GM23338 (cell line): Measurements from ENCODE around the gene NCOA4. TPM values are rescaled to one million over a fixed set of nuclear protein-coding genes. Genes with fewer than 3 reads are reported as not detected.

Experiments
- ATAC-seq: fragments of 200-7000 bp; cut with Tn5 transposase; 3 replicates; pipeline ENCODE4 v1.9.1; 2020
- DNase-seq: peaks from one replicate; pipeline ENCODE4 v3.0.0-alpha.2; 2015; ENCODE audit warnings: low spot score
- H2AFZ ChIP-seq: fragments of 200-600 bp; sonication (generic); 2 replicates; pipeline ENCODE4 v1.8.0; 2016; ENCODE audit warnings: antibody characterized with exemption, mild to moderate bottlenecking, moderate library complexity
- H3F3A ChIP-seq: fragments of 200-600 bp; sonication (generic); replicated peaks from 2 replicates; pipeline ENCODE4 v1.8.0; 2017; ENCODE audit warnings: antibody characterized with exemption, mixed run types, low read depth
- H3K27ac ChIP-seq: fragments of 200-600 bp; sonication (generic); 2 replicates; pipeline ENCODE4 v1.6.1; 2016; ENCODE audit warnings: low read depth
- H3K27me3 ChIP-seq: fragments of 200-600 bp; sonication (generic); 2 replicates; pipeline ENCODE4 v1.8.0; 2016; ENCODE audit warnings: mild to moderate bottlenecking, mixed run types, moderate library complexity; ENCODE audit not compliant: insufficient read depth
- H3K36me3 ChIP-seq: fragments of 200-600 bp; sonication (generic); 2 replicates; pipeline ENCODE4 v1.8.0; 2016; ENCODE audit warnings: mild to moderate bottlenecking; ENCODE audit not compliant: insufficient read depth
- H3K4me1 ChIP-seq: fragments of 200-600 bp; sonication (generic); 2 replicates; pipeline ENCODE4 v1.8.0; 2016; ENCODE audit warnings: mild to moderate bottlenecking, moderate library complexity; ENCODE audit not compliant: insufficient read depth
- H3K4me2 ChIP-seq: fragments of 200-600 bp; sonication (generic); 2 replicates; pipeline ENCODE4 v1.7.1; 2017; ENCODE audit warnings: mixed run types
- H3K4me3 ChIP-seq: fragments of 200-600 bp; sonication (generic); 2 replicates; pipeline ENCODE4 v1.6.1; 2016; ENCODE audit warnings: mixed run types
- H3K79me2 ChIP-seq: fragments of 200-600 bp; sonication (generic); replicated peaks from 2 replicates; pipeline ENCODE4 v1.8.0; 2017; ENCODE audit warnings: mild to moderate bottlenecking; ENCODE audit not compliant: insufficient read depth
- H3K9me2 ChIP-seq: fragments of 200-600 bp; sonication (generic); 2 replicates; pipeline ENCODE4 v1.8.0; 2017; ENCODE audit not compliant: insufficient read depth
- H4K20me1 ChIP-seq: fragments of 200-600 bp; sonication (generic); replicated peaks from 2 replicates; pipeline ENCODE4 v1.8.0; 2017; ENCODE audit warnings: mild to moderate bottlenecking; ENCODE audit not compliant: insufficient read depth
- H3K27ac Mint-ChIP-seq: 2 replicates; pipeline ENCODE4 v1.8.0; 2020; ENCODE audit warnings: inconsistent platforms, mild to moderate bottlenecking, moderate library complexity, mixed read lengths
- H3K27me3 Mint-ChIP-seq: 3 replicates; pipeline ENCODE4 v1.8.0; 2022; ENCODE audit warnings: low read depth, mild to moderate bottlenecking, moderate library complexity, mixed read lengths, inconsistent platforms; ENCODE audit not compliant: insufficient read depth, poor library complexity
- H3K36me3 Mint-ChIP-seq: 3 replicates; pipeline ENCODE4 v1.8.0; 2021; ENCODE audit warnings: low read depth, mild to moderate bottlenecking, inconsistent platforms, moderate library complexity, mixed read lengths
- H3K4me1 Mint-ChIP-seq: 3 replicates; pipeline ENCODE4 v1.8.0; 2020; ENCODE audit warnings: mild to moderate bottlenecking, inconsistent platforms, mixed read lengths
- H3K4me3 Mint-ChIP-seq: 3 replicates; pipeline ENCODE4 v1.8.0; 2021; ENCODE audit warnings: moderate library complexity, mild to moderate bottlenecking, inconsistent platforms, mixed read lengths
- H3K9me3 Mint-ChIP-seq: 3 replicates; pipeline ENCODE4 v1.8.0; 2020; ENCODE audit warnings: moderate library complexity, mild to moderate bottlenecking, inconsistent platforms, mixed read lengths
- ETS1 ChIP-seq: IDR thresholded peaks from 2 replicates; pipeline ENCODE4 v1.6.1; 2016; ENCODE audit warnings: antibody characterized with exemption
- EZH2phosphoT487 ChIP-seq: fragments of 200-600 bp; sonication (generic); IDR thresholded peaks from one replicate; pipeline ENCODE4 v1.8.1; 2018; ENCODE audit warnings: antibody characterized with exemption; ENCODE audit not compliant: unreplicated experiment
- JUNB ChIP-seq: IDR thresholded peaks from one replicate; pipeline ENCODE4 v1.6.1; 2016; ENCODE audit warnings: antibody characterized with exemption; ENCODE audit not compliant: unreplicated experiment
- NANOG ChIP-seq: IDR thresholded peaks from 2 replicates; pipeline ENCODE4 v1.6.1; 2016; ENCODE audit warnings: antibody characterized with exemption, borderline replicate concordance
- POLR2AphosphoS5 ChIP-seq: IDR thresholded peaks from 2 replicates; pipeline ENCODE4 v1.6.1; 2016; ENCODE audit warnings: antibody characterized with exemption, low read depth
- STAT1 ChIP-seq: IDR thresholded peaks from one replicate; pipeline ENCODE4 v1.6.1; 2016; ENCODE audit warnings: antibody characterized with exemption; ENCODE audit not compliant: unreplicated experiment
- ZNF462 ChIP-seq: fragments of 250-450 bp; sonication (Bioruptor Pico); IDR thresholded peaks from 2 replicates; pipeline ENCODE4 v1.5.0; 2020; ENCODE audit warnings: mild to moderate bottlenecking, moderate library complexity
- polyA plus RNA-seq: library from polyadenylated mRNA; unstranded; fragments of >200 nt; fragmentation: Nextera tagmentation; extraction: Ambion mirVana; gene quantifications from 2 replicates; pipeline ENCODE4 v1.2.1, GENCODE V29; 2016
- total RNA-seq: library from RNA; depleted of rRNA; stranded (reverse); fragments of >200 nt; shearing (Covaris generic); gene quantifications from 2 replicates; pipeline ENCODE4 v1.2.3, GENCODE V29; 2014
- TF ChIP-seq, protein P1 (sequence below): IDR thresholded peaks from one replicate; pipeline ENCODE4 v1.6.1; 2018; ENCODE audit warnings: antibody characterized with exemption; ENCODE audit not compliant: unreplicated experiment

The NCOA4 gene
- total and polyA plus RNA-seq, 2 experiments from 2014 or later = 24.9 to 76.9 TPM

DNA sequence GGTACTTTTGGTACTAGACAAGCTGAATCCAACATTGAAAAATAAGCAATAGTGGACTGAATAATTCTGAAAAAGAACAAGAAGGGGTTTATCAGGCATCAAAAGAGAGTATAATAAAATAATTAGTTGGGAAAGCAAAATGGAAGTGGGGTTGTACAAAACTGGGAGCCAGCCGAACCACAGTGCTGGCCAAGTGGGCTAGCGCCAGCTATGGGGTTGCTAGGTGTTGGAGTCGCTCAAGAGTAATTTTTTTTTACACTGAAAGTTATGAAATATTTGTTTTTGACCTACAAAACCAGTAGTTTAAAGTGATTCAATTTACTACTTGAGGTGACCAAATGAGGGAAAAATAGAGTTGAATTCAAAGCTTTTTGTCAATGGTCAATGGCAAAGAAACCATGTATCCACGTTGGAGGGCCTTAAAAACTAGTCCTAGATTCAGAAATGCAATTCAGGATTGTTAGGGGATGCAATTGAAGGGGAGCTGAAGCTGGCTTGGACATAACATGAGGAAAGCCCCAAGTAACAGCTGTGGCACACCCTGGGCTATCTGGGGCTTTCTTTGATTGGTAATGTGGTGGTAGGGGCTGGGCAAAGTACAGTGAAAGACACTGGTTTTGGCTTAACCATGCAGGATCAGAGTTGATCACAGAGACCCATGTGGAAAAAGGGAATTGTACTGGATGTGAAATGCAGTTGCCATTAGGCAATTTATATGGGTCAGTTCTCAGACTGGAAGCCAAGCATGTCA, 43.9 kb upstream of the NCOA4 start (continued):
- TF ChIP-seq, protein P1, sequence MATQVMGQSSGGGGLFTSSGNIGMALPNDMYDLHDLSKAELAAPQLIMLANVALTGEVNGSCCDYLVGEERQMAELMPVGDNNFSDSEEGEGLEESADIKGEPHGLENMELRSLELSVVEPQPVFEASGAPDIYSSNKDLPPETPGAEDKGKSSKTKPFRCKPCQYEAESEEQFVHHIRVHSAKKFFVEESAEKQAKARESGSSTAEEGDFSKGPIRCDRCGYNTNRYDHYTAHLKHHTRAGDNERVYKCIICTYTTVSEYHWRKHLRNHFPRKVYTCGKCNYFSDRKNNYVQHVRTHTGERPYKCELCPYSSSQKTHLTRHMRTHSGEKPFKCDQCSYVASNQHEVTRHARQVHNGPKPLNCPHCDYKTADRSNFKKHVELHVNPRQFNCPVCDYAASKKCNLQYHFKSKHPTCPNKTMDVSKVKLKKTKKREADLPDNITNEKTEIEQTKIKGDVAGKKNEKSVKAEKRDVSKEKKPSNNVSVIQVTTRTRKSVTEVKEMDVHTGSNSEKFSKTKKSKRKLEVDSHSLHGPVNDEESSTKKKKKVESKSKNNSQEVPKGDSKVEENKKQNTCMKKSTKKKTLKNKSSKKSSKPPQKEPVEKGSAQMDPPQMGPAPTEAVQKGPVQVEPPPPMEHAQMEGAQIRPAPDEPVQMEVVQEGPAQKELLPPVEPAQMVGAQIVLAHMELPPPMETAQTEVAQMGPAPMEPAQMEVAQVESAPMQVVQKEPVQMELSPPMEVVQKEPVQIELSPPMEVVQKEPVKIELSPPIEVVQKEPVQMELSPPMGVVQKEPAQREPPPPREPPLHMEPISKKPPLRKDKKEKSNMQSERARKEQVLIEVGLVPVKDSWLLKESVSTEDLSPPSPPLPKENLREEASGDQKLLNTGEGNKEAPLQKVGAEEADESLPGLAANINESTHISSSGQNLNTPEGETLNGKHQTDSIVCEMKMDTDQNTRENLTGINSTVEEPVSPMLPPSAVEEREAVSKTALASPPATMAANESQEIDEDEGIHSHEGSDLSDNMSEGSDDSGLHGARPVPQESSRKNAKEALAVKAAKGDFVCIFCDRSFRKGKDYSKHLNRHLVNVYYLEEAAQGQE = no peak
- TF ChIP-seq ETS1 = no peak

DNA sequence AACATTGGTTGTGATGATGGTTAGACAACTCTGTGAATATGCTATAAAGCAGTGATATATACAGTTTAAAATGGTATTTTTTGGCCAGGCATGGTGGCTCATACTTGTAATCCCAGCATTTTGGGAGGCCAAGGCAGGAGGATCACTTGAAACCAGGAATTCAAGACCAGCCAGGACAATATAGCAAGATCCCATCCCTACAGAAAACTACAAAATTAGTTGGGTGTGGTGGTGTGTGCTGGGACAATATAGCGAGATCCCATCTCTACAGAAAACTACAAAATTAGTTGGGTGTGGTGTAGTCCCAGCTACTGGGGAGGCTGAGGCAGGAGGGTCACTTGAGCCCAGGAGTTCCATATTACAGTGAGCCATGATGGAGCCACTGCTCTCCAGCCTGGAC, 43.1 kb upstream of the NCOA4 start:
- ATAC-seq (no peak), DNase-seq (no peak)
- H3K4me3 ChIP-seq = no peak overlapping the region
- H2AFZ ChIP-seq = no peak overlapping the region
- no peaks in the 10 kb centered on the region for H3K79me2 ChIP-seq
- H3K4me1 ChIP-seq = peaks cover 7% of the 10 kb centered on the region; the same call in 1 of the 2 replicates
- H3K27ac ChIP-seq = no peak overlapping the region
- no peaks in the 10 kb centered on the region for H3K27me3 ChIP-seq
- H3K4me2 ChIP-seq = no peak overlapping the region
- Mint-ChIP-seq H3K9me3 (0 out of 3 replicates have a peak, but pooled peaks cover 2% of the 10 kb centered on the region), H3K4me1 (peaks cover 3% of the 10 kb centered on the region; the same call in 2 of the 3 replicates), H3K36me3 (no peaks in the 10 kb centered on the region), H3K4me3 (no peak overlapping the region), H3K27ac (no peak overlapping the region), H3K27me3 (peaks cover 4% of the 10 kb centered on the region)
- 0 out of 2 replicates have a peak, but pooled peaks cover 3% of the 10 kb centered on the region for H3K9me2 ChIP-seq
- no peaks in the 10 kb centered on the region for H4K20me1 ChIP-seq
- H3F3A ChIP-seq = no peaks in the 10 kb centered on the region
- TF ChIP-seq STAT1 = no peak
- TF ChIP-seq JUNB = no peak
- no peak for TF ChIP-seq ZNF462 (CRISPR knock-in tag)
- TF ChIP-seq EZH2phosphoT487 = no peak
- no peak for TF ChIP-seq POLR2AphosphoS5
- no peak for TF ChIP-seq NANOG
- TF ChIP-seq, protein P1 = no peak
- no peaks in the 10 kb centered on the region for H3K36me3 ChIP-seq
